NCI-H460 (cell line): Measurements from ENCODE around the gene IREB2. TPM values are rescaled to one million over a fixed set of nuclear protein-coding genes. Genes with fewer than 3 reads are reported as not detected.
"Not testable (repeated sequence)": the region's sequence is repeated elsewhere in the genome, so short reads cannot be mapped to it uniquely, and the experiment has no call there.

Source experiments
- DNase-seq: peaks from one replicate; pipeline ENCODE4 v3.0.0-alpha.2; 2016; ENCODE audit warnings: low read depth; ENCODE audit errors: extremely low read depth
- total RNA-seq: library from RNA; depleted of rRNA; stranded (reverse); fragments of >200 nt; shearing (Covaris generic); gene quantifications from 2 replicates; pipeline ENCODE4 v1.2.3, GENCODE V29; 2014

Gene IREB2
- total RNA-seq, 1 experiment from 2014 or later: 32.4 TPM

DNA sequence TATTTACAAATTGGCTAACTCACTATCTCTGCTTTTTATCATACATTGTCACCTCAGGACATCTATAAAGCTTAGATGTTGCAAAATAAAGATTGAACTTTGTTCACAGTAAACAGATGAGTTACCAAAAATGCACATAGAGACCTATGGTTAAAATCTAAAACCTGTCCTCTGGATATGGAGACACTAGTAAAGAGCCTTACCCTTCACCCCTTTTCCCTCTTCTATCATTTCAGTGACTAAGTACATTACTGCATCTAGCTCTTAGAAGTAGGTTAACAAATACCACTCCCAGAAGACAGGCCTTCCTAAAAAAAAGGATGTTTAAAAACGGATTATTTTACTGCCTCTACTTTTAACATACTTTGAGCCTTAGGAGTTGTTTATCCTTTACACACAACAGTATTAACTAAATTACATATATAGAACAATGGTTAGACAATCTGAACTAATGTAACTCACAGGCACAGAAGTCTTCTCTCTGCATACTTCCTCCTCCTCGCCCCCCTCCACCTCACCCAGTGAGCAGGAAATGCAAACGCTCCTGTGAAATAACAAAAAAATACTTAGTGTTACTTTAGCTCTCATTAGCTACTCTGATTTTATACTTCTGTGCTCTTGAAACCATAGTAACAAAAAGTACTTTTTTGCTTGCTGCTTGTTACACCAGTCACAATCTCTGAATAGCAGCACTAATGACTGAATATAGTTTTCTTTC is 23.3 kb downstream of the IREB2 start:
- no peak for DNase-seq

DNA sequence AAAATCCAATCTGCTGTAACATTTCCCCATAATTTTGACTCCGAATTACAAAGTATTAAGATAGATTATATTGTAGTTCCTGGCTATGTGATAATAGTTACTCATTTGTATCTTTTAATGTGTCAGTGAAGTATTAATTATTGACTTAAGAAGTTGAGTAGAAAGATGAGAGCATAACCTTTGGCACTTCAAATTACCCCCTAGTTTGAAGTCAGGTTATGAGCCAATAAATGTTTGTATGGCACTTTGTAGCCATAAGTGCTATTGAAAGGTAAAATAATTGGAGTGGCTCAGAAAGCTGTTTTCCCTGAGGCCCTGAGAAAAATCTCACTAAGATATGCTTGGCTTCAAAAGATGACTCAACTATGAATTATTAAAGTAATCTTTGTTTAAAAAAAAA is 31.0 kb downstream of the IREB2 start:
- no peak for DNase-seq

DNA sequence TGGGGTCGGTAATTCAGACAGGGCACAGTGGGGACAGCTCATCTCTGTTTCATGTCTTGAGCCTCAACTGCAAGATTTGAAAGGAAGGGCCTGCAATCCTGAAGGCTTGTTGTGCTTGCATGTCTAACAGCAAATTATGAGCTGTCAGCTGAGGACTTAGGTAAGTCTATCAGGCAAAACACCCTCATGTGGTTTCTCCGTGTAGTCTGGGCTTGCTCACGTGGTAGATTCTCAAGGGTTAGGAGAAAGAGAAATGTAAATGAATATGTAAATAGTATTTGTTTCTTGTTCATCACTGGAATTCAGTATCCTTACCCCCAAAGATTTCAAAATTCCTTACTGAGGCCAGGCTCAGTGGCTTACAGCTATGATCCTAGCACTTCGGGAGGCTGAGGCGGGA is 39.3 kb downstream of the IREB2 start:
- DNase-seq: no peak

DNA sequence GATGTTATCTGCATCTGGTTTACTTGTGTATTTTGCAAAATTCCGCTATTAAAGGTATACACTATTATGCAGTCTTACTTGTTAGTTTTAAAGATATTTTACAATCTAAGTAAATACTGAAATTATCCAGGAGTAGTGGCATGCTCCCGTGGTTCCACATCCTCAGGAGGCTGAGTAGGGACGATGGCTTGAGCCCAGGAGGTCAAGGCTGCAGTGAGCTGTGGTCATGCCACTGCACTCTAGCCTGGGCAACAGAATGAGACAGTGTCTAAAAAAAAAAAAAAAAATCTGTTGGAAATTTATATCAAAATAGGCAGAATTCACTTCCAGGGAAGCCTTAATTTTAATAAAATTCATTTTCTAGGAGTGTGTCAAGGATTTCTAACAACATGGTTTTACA is 41.6 kb downstream of the IREB2 start:
- DNase-seq: no peak

DNA sequence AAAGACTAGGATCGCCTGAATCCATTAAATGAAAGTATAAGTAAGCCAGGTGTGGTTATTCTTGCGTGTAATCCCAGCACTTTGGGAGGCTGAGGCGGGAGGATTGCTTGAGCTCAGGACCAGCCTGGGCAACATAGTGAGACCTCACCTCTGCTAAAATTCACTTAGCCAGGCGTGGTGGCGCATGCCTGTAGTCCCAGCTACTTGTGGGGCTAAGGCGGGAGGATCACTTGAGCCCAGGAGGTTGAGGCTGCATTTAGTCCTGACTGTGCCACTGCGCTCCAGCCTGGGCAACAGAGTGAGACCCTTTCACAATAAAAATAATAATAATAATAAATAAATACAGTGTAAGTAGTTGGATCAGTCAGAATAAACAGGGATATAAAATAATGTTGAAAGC is 43.9 kb downstream of the IREB2 start:
- no peak for DNase-seq

DNA sequence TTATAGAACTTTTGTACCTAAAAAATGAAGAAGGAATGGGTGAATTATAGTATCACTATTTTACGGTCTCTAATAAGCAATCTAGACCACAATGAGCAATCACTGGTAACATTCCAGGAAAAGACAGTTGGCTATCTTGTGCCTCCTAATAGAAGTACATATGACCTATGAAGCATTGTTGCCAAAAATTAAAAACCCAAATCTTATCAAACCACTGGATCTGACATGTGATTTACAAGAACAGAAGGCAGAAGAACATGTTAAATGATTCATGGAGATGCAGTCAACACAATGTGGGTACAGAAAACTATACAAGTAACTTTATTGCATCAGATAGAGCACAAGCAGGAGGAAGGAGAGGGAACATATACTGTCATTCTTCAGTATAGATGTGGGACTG is 54.9 kb downstream of the IREB2 start:
- DNase-seq: no peak

DNA sequence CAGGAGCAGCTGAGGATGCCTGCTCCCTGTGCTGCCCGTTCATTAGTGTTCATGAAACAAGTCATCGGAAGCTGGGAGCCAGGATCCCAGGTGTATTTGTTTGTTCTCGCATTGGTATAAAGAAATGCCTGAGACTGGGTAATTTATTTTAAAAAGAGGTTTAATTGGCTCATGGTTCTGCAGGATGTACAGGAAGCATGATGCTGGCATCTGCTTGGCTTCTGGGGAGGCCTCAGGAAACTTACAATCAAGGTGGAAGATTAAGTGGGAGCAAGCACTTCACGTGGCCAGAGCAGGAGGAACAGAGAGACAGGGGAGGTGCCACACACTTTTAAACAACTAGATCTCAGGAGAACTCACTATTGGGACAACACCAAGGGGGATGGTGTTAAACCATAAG is 63.8 kb downstream of the IREB2 start:
- no peak for DNase-seq

DNA sequence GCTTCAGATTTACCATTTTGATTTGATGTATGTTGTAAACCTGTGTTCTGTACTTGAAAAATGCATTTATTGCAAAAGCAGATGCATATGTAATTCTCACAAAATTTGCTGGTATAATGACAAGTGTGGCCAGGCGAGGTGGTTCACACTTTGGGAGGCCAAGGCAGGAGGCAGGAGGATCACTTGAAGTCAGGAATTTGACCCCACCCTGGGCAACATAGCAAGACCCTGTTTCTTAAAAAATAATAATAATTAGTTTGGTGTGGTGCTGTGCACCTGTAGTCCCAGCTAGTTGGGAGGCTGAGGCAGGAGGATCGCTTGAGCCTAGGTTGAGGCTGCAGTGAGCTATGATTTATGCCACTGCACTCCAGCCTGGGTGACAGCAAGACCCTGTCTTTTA is 64.6 kb downstream of the IREB2 start:
- no peak for DNase-seq

DNA sequence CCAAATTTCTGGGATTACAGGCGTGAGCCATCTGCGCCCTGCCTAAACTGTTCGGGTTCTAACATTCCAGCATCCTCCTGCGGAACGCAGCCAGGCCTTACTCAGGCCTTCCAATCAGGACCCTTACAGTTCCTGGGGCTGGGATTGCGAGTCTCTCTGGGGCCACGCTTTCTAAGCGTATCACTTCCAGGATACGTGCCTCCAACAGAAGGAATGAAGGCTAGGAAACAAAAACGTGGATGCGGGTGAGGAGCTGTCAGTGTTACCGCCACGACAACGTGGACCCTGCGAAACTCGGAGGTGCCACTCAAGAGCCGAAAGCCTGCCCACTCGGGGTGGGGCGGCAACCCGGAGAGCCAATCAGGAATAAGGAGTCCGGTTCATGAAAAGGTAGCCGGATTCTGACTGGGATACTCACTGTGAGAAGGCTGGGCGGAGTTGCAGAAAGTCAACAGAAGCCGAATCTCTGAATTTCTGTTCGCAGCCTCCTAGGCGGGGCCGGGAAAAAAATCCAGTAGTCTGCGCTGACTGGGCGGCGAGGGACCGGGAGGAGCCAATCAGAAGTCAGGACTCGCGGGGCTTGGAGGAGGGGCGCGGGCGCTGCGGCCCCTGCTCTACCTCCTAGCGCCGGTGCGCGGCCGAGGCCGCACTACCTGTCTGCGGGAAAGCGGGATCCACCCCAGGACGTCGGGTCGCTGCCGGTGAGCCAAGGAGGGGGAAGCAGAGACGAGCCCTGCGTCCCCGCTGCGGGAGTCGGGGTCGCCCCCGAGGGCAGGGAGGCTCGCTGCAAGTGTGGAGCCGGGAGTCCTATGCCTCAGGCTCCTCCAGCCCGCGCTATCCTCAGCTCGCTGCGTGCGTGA is 69.2 kb downstream of the IREB2 start, which contains the start of gene HYKK:
Gene HYKK (plus strand): TSS at position 607 of the 860 bp plus-strand sequence. CDS start 5,512 bp downstream, outside the sequence.
- DNase-seq: peak; percentile 97

DNA sequence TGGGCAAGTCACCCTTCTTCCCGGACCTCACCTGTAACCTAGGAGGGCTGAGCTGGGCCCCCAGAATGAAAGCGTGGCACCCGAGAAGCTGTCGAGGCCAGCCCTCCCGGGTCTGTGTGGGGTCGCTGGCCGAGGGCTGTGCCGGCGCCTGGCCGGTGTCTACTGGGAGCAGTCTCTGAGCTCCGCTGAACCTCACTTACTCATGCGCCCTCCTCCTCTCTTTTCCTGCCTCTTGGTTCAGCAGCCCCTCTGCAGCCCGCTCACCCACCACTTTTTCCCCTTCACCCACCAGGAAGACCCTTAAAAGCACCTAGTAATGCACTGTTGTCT is 69.8 kb downstream of the IREB2 start:
- DNase-seq: no peak

DNA sequence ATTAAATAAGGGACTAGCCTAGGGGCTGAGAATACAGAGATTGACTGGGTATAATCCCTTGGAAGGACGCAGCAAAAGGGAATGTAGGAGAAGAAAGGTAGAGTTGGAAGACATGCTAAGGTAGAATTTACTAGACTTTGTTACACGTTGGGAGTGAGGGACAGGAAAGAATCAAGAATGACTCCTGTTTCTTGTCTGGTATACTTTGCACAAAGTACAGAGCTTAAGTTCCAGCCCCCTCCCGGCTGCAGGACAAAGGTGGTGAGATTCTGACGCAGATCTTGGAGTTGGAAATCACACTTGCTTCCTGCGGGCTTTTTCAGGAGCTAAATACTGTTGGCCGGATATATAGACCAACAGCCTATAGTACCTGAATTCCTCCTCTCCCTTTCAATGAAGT is 70.3 kb downstream of the IREB2 start:
- no peak for DNase-seq

DNA sequence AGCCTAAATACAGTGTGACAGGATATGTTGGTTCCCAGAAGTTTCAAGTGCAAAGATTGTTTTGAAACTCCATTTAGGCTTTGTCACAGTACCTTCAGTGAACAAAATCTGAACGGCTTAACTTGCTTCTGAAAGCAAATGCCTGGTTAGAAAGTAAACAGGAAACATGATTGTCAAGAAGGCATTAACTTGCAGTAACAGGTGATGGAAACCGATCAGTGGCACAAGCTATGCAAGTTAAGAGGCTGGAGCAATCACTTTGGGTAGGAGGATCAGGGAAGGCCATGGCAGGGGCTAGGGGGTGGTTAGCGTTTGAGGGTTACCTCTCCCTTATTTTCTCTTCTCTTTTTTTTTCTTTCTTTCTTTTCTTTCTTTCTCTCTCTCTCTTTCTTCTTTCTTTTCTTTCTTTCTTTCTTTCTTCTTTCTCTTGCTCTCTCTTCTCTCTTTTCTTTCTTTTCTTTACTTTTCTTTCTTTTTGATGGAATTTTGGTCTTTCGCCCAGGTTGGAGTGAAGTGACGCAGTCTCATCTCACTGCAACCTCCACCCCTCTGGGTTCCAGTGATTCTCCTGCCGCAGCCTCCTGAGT is 71.8 kb downstream of the IREB2 start:
- DNase-seq: no peak

DNA sequence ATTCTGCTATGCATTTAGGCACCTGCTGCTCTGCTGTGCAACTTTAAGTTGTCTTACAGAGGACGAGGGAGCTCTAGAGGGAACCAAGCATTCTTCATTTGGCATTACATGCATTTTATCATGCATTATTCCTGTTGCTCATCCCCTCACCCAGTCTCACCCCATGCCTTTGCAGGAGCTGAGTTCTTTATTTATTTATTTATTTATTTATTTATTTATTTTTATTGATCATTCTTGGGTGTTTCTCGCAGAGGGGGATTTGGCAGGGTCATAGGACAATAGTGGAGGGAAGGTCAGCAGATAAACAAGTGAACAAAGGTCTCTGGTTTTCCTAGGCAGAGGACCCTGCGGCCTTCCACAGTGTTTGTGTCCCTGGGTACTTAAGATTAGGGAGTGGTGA is 82.0 kb downstream of the IREB2 start:
- DNase-seq: not testable (repeated sequence)

DNA sequence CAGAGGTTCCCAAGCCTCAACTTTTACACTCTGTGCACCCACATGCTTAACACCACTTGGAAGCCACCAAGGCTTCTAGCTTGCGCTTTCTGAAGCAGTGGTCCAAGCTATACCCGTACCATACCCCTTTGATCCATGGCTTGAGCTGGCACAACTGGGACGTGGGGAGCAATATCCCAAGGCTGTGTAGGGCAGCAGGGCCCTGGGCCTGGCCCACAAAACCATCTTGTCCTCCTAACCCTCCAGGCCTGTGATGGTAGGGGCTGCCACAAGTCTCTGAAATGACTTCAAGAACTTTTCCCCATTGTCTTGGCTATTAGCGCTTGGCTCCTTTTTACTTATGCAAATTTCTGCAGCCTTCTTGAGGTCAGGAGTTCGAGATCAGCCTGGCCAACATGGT is 86.2 kb downstream of the IREB2 start:
- no peak for DNase-seq

DNA sequence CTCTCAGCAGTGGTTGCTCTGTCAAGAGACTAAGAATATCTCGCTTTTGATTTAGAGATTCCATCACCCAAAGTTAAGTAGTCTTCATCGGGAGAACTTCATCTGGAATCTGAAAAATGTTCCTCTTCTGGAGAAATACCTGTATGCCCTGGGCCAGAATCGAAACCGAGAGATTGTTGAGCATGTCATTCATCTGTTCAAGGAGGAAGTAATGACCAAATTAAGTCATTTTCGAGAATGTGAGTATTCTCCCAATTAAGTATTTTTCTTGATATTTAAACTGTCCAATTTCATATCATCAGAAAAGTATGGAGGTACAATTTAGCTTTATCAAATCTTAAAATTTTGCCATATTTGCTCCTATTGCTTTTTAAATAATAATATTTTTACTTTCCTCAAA is 89.3 kb downstream of the IREB2 start:
- no peak for DNase-seq

DNA sequence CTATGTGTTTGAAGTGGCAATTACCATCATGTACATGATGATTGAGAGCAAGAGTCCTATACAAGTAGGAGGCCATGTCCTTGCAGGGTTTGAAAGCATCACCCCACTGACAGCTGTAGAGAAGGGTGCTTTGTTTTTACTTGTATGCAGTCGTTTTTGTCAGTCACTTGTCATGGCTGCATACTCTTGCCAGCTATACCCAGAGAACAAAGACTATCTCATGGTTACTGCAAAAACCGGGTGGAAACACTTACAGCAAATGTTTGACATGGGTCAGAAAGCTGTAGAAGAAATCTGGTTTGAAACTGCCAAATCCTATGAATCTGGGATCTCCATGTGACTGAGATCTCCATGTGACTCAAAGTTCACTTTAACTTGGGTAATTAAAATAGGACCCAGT is 95.3 kb downstream of the IREB2 start:
- DNase-seq: no peak

DNA sequence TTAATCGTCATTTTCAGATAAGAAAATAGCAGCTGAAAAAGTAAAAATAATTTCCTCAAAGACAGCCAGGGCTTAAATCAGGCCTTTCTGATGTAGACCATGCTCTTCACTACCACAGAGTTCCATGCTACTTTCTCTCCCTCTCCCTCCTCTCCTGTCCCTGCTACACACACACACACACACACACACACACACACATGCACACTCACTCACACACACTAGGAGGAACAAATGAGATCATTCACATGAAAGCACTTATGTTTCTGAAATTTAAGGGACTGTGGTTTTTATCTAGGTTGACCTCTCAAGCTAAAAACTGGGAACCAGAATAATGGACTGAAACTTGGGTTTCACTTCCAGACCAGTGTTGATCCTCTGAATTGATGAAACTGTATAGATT is 98.1 kb downstream of the IREB2 start:
- DNase-seq: no peak

DNA sequence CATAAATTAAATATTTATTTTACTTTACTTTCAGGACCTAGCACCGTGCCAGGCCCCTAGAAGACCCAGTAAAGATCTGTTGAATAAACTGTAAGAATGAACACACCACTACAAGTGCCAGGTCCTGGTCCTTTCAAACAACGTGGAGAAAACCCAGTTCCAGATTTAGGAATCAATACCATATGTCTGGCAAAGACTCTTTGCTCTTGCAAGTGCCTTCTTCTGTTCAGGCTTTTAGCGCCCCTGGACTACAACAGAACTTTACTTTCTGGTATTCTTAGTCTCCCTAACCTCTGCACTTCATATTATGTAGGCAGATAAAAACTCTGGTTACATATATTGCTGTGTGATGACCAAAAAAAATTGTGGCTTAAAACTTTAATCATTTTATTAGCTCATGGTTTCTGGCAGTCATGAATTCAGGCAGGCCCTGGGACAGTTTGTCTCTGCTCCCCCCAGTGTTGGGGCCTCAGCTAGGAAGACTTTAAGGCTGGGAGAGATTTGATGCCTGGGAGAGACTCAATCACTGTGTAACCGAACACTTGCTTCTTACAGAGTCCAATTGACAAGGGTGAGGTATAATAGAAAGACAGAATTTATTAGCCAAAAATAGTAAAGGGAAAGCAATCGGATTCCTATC is 99.4 kb downstream of the IREB2 start:
- DNase-seq: no peak

DNA sequence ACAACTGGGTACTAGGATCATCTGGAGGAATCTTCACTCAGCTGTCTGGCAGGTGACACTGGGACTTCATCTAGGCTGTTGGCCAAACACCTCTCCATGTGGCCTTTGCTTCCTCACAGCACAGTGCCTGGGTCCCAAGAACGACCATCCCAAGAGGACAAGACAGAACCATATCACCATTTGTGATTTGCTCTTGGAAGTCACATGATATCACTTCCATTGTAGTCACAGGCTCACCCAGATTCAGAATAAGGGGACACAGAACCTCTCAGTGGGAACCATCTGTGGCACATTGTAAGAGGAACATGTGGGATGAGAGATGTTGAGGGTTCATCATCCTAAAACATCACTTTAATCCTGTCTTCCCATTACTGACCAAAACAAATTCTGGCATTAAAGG is 100.3 kb downstream of the IREB2 start:
- no peak for DNase-seq

DNA sequence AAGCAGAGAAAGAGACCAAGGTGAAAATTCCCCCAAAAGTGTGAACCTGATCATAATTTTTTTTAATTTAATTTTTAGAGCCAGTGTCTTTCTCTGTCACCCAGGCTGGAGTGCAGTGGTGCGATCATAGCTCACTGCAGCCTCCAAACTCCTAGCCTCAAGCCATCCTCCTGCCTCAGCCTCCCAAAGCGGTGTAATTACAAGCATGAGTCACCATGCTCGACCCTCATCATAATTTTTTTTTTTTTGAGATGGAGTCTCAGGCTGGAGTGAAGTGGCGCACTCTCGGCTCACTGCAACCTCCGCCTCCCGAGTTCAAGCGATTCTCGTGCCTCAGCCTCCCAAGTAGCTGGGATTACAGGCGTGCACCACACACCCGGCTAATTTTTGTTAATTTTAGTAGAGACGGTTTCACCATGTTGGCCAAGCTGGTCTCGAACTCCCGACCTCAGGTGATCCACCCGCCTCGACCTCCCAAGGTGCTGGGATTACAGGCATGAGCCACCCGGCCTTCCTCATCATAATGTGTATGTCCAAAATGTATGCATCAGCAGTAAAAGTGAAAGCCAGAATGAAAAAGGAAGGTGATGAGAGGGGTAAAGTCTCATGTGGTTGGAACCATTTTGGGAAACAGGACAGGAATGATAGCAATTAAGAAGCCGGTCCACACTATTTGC is 101.6 kb downstream of the IREB2 start:
- DNase-seq: not testable (repeated sequence)
